IPS DF 6.9 (cell line): ENCODE results near the gene DPM1.
"Not testable (repeated sequence)": the region's sequence is repeated elsewhere in the genome, so short reads cannot be mapped to it uniquely, and the experiment has no call there.

Experiments
- DNase-seq: peaks from one replicate; pipeline ENCODE4 v3.0.0-alpha.2; 2013; ENCODE audit warnings: low read depth, low spot score
- H3K27ac ChIP-seq: one replicate; pipeline ENCODE4 v1.5.1; 2013; ENCODE audit warnings: low read length, control low read depth
- H3K27me3 ChIP-seq: 2 replicates; pipeline ENCODE4 v1.6.1; 2013; ENCODE audit warnings: mild to moderate bottlenecking, low read length; ENCODE audit not compliant: control insufficient read depth, insufficient read depth
- H3K36me3 ChIP-seq: 2 replicates; pipeline ENCODE4 v1.6.1; 2013; ENCODE audit warnings: low read length; ENCODE audit not compliant: control insufficient read depth, insufficient read depth
- H3K4me1 ChIP-seq: 2 replicates; pipeline ENCODE4 v1.6.1; 2013; ENCODE audit warnings: low read length; ENCODE audit not compliant: control insufficient read depth, insufficient read depth
- H3K4me3 ChIP-seq: 2 replicates; pipeline ENCODE4 v1.5.1; 2013; ENCODE audit warnings: mild to moderate bottlenecking, low read length
- H3K9me3 ChIP-seq: 2 replicates; pipeline ENCODE4 v1.6.1; 2013; ENCODE audit warnings: low read length, inconsistent platforms; ENCODE audit not compliant: control insufficient read depth, insufficient read depth
- WGBS: extraction: QIAGEN DNeasy Blood & Tissue Kit; methylation state at CpG from one replicate; pipeline ENCODE4 v1.1.7; 2013; ENCODE audit warnings: mixed read lengths, missing lambda C conversion rate; ENCODE audit not compliant: insufficient read length, insufficient coverage; 5-methylcytosine and 5-hydroxymethylcytosine counted together

Gene DPM1

DNA sequence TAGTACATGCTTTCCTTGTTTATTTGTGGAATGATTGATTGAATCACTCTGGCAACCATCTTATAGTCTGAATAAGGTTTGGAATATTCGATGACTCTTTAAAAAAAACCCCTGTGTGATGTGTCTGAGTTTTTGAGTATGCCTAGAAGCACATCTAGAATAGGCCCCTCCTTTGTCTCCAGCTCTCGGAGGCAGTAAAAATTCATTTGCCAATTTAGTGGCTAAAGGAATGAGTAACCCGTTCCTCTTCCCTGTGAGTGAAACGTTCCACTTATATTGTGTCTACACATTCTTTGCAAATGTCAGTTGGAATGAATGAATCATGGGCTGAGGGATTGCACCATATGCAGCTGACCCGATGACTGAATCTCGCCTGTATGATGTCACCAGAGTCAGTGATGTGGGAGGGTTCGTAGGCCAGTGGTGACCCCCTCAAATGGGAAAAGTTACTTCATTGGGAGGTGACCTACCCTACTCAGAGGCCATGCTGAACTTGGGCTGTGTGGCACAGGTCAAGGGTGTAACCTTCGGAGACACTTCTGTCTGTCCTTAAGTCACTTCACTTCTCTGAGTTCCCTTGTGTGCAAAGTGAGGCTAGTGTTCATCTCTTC is 21.8 kb upstream of the DPM1 start:
- Histone ChIP-seq H3K4me3 (no peak overlapping the region), H3K9me3 (no peaks in the 10 kb centered on the region), H3K4me1 (no peaks in the 10 kb centered on the region), H3K27me3 (no peaks in the 10 kb centered on the region), H3K36me3 (no peaks in the 10 kb centered on the region), H3K27ac (no peak overlapping the region)
- WGBS, result no CpG with 5 or more reads among the region's 8 CpGs
- no peak for DNase-seq

DNA sequence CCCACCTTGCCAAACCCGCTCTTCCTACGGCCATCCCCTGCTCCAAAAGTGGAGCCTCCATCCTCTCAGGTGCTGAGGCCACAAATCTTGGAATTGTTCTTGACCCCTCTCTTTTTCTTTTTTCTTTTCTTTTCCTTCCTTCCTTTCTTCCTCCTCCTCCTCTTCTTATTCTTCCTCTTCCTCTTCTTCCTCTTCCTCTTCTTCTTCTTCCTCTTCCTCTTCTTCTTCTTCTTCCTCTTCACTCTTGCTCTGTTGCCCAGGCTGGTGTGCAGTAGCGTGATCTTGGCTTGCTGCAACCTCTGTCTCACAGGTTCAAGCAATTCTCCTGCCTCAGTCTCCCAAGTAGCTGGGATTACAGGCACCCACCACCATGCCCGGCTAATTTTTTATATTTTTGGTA is 20.2 kb upstream of the DPM1 start:
- H3K27me3 ChIP-seq, H3K27ac ChIP-seq, H3K9me3 ChIP-seq, H3K36me3 ChIP-seq, DNase-seq, H3K4me3 ChIP-seq, H3K4me1 ChIP-seq: not testable (repeated sequence)
- WGBS, result no CpG with 5 or more reads among the region's 4 CpGs

DNA sequence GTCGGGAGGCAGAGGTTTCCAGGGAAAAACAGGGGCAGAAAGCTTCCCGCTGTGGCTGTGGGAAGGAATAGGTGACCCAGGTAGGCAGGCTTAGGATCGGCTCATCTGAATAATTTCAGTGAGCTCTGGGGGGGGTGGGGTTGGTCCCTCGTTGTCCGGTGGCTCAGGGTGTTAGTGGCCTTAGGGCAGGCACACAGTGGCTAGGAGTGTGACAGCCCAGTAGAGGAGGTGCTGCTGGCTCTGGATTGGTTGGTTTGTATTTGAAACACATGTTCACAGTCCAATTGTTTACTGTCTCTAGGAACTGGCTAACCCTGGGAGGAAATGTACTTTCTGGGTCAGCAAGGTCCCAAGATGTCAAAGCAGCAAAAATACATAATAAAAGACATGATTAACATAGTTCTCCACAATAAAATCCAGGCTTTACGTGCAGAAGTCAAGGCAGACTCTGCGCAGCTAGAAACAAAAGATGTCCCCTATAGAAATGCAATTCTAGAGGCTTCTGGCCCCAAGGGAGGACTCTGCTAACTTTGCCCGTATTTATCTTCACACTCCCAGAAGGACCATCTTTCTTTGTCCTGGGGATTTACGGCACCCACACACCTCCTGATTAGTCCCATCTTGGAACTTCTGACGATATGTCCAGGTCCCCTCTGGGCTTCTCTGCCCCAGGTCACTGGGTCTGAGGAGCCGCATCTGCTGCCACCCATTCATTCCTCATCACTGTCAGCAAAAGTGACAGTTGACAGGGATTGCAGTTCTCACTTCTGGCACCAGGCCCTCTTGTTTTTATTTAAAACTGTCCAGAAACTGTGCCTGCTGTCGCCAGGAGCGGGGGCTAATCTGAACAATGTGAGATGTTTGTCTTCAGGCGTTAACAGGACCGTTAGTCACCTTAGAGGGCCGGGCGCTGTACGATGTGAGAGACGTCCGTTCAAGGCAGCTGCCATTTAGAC is 19.0 kb upstream of the DPM1 start:
- H3K36me3 ChIP-seq, result no peaks in the 10 kb centered on the region
- H3K4me3 ChIP-seq, result no peak overlapping the region; the same call in 1 of the 2 replicates
- no CpG with 5 or more reads among the region's 20 CpGs for WGBS
- DNase-seq, result no peak
- no peaks in the 10 kb centered on the region for H3K4me1 ChIP-seq
- no peaks in the 10 kb centered on the region for H3K9me3 ChIP-seq
- H3K27ac ChIP-seq, result no peak overlapping the region
- no peaks in the 10 kb centered on the region for H3K27me3 ChIP-seq

GRCh38 chr20:50975701-50976330 is 17.5 kb upstream of the DPM1 start:
- no peaks in the 10 kb centered on the region for H3K27me3 ChIP-seq
- 100% methylated on average over 2 of the region's 10 CpGs for WGBS
- no peaks in the 10 kb centered on the region for H3K36me3 ChIP-seq
- no peak for DNase-seq
- no peak overlapping the region for H3K4me3 ChIP-seq
- H3K4me1 ChIP-seq, result no peaks in the 10 kb centered on the region
- no peak overlapping the region for H3K27ac ChIP-seq
- no peaks in the 10 kb centered on the region for H3K9me3 ChIP-seq

DNA sequence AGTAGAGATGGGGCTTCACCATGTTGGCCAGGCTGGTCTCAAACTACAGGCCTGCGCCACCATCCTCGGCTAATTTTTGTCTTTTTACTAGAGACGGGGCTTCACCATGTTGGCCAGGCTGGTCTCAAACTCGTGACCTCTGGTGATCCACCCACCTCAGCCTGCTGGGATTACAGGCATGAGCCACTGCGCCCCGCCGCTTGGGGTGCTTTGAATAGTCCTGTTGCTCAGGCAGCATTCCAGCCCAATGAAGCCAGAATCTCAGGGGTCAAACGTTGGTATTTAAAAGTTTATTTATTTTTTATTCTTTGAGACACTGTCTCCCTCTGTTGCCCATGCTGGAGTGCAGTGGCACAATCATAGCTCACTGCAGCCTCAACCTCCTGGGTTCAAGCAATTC is 11.6 kb upstream of the DPM1 start:
- WGBS, result no CpG with 5 or more reads among the region's 8 CpGs
- no peak overlapping the region for H3K27ac ChIP-seq
- DNase-seq, result no peak

DNA sequence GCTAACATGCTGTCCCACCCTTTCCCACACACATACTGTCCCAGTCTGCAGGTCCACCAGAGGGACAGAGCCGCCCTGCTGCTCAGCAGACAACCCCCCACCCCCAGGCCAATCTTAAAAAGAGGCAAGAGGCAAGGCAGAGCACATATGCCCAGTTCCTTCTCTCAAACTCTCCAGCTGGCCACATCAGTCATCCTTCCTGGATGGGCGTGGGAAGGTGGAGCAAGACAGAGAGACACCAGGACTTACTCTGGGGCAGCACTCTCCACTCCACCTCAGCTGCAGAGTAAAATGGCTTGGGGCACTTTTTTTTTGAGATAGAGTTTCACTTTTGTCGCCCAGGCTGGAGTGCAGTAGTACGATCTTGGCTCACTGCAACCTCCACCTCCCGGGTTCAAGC is 11.1 kb upstream of the DPM1 start:
- Histone ChIP-seq H3K9me3 (no peaks in the 10 kb centered on the region), H3K4me1 (no peaks in the 10 kb centered on the region), H3K27ac (no peak overlapping the region), H3K4me3 (no peak overlapping the region), H3K27me3 (no peaks in the 10 kb centered on the region; the same call in 1 of the 2 replicates), H3K36me3 (no peaks in the 10 kb centered on the region)
- WGBS, result no CpG with 5 or more reads among the region's 5 CpGs
- no peak for DNase-seq

More for the DNA sequence above, 11.6 kb upstream of the DPM1 start:
- Histone ChIP-seq H3K36me3 (no peaks in the 10 kb centered on the region), H3K4me3 (no peak overlapping the region), H3K9me3 (no peaks in the 10 kb centered on the region), H3K27me3 (no peaks in the 10 kb centered on the region; the same call in 1 of the 2 replicates), H3K4me1 (no peaks in the 10 kb centered on the region)

DNA sequence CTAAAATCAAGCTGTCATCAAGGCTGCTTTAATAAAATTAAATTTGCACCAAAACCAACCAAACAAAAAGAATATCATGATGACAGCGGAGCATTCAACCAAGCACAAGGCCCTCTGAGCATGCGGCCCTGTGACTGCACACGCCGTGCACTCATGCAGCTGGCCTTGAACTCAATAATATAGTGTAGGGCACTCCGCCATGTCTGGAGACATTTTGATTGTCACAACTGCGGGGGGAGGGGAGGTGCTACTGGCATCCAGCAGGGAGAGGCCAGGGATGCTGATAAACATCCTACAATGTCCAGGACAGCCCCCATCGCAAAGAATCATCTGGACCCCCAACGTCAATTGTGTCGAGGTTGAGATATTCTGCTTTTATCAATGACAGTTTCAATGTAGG is 10.0 kb upstream of the DPM1 start:
- Histone ChIP-seq H3K4me1 (no peaks in the 10 kb centered on the region), H3K9me3 (no peaks in the 10 kb centered on the region), H3K27ac (no peak overlapping the region), H3K27me3 (no peaks in the 10 kb centered on the region; the same call in 1 of the 2 replicates), H3K36me3 (no peaks in the 10 kb centered on the region), H3K4me3 (no peak overlapping the region)
- no peak for DNase-seq
- WGBS, result no CpG with 5 or more reads among the region's 9 CpGs

DNA sequence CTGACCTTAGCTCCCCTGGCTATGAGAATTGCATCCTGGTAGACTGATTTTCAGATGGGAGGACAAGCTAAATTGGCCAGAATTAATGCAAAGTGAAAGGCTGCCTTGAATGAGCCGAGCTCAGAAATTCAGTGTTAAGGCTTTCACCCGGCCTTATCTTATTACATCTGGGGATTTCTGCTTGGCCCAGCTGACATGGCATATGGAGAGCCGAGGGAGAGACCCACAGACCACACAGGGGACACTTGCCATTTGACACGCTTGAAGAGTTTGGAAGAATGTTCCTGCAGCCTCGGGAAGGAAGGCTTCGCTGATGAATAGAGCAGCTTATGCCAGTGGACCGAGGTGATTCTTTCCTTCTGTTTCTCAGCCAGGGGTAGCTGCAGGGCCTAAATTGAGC is 9.3 kb upstream of the DPM1 start:
- Histone ChIP-seq H3K27ac (no peak overlapping the region), H3K27me3 (no peaks in the 10 kb centered on the region; the same call in 1 of the 2 replicates)
- WGBS, result no CpG with 5 or more reads among the region's 7 CpGs

DNA sequence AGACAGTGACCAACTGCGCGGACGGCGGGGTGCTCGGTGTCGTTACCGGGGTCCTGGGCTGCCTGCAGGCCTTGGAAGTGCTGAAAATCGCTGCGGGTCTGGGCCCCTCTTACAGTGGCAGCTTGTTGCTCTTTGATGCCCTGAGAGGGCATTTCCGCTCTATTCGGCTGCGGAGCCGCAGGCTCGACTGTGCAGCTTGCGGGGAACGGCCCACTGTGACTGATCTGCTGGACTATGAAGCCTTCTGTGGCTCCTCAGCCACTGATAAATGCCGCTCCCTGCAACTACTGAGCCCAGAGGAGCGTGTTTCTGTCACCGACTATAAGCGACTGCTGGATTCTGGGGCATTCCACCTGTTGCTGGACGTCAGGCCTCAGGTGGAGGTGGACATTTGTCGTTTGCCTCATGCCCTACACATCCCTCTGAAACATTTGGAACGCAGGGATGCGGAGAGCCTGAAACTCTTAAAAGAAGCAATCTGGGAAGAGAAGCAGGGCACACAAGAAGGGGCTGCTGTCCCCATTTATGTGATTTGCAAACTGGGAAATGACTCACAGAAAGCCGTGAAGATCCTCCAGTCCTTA is 1.3 kb upstream of the DPM1 start:
- H3K27me3 ChIP-seq, result no peaks in the 10 kb centered on the region
- peak overlapping the region; percentile 99; the same call in 1 of the 2 replicates for H3K4me3 ChIP-seq
- H3K4me1 ChIP-seq, result no peaks in the 10 kb centered on the region
- no peak for DNase-seq
- no CpG with 5 or more reads among the region's 25 CpGs for WGBS
- no peak overlapping the region for H3K27ac ChIP-seq
- no peaks in the 10 kb centered on the region for H3K9me3 ChIP-seq
- no peaks in the 10 kb centered on the region for H3K36me3 ChIP-seq

More for the DNA sequence above, 9.3 kb upstream of the DPM1 start:
- Histone ChIP-seq H3K9me3 (no peaks in the 10 kb centered on the region), H3K4me1 (no peaks in the 10 kb centered on the region), H3K36me3 (no peaks in the 10 kb centered on the region), H3K4me3 (no peak overlapping the region)
- DNase-seq, result no peak
